Colonic mucosa (tissue), 4 donors: Measurements from ENCODE around the gene UBE3C. TPM values are rescaled to one million over a fixed set of nuclear protein-coding genes. Genes with fewer than 3 reads are reported as not detected.

Experiments
- DNase-seq: peaks from one replicate; pipeline ENCODE4 v3.0.0-alpha.2; 2020
- H3K27ac ChIP-seq: fragments of 200-600 bp; one replicate; pipeline ENCODE4 v1.8.0; 2021
- H3K27me3 ChIP-seq: fragments of 200-600 bp; one replicate; pipeline ENCODE4 v1.8.0; 2021
- H3K36me3 ChIP-seq: fragments of 200-600 bp; one replicate; pipeline ENCODE4 v1.8.0; 2021
- H3K4me1 ChIP-seq: fragments of 200-600 bp; one replicate; pipeline ENCODE4 v1.8.0; 2021; ENCODE audit warnings: mild to moderate bottlenecking
- H3K4me3 ChIP-seq: fragments of 200-600 bp; one replicate; pipeline ENCODE4 v1.8.0; 2021
- H3K9ac ChIP-seq, 2 donors: one replicate each; pipeline ENCODE4 v1.7.0; 2013; ENCODE audit warnings: control low read depth in 2 of 2, low read depth in 2 of 2, low read length in 2 of 2
- H3K9me3 ChIP-seq: fragments of 200-600 bp; one replicate; pipeline ENCODE4 v1.8.0; 2021
- CTCF ChIP-seq: fragments of 200-600 bp; IDR thresholded peaks from one replicate; pipeline ENCODE4 v1.8.0; 2022; ENCODE audit warnings: antibody characterized with exemption, mild to moderate bottlenecking
- intact Hi-C: fragments of 100-400 bp; cut with DNase I; formaldehyde crosslinking; loops from one replicate; pipeline ENCODE4 v1.14.1; 2022
- total RNA-seq, 2 donors: library from RNA; stranded (reverse); fragmentation: NEBNext Ultra II Directional in 1 of 2; extraction: Animal tissue kit (Norgen Biotek cat#: 25700) in 1 of 2; gene quantifications; one replicate each; pipeline ENCODE4 v1.2.1, GENCODE V29; 2021
- donor health status: healthy.
- donor health status: DM: no; HTN: no; CAD: no.
- donor health status: DM: no; HTN: no; CAD: no.

Gene UBE3C
- total RNA-seq, 2 donors from 2014 or later: 50.9 to 60.7 TPM

GRCh38 chr7:157160433-157160832 is 21.7 kb downstream of the UBE3C start:
- DNase-seq: no peak
- Histone ChIP-seq H3K9ac (no peak overlapping the region), H3K27ac (no peak overlapping the region), H3K9me3 (no peaks in the 10 kb centered on the region), H3K4me3 (no peak overlapping the region), H3K4me1 (no peaks in the 10 kb centered on the region), H3K36me3 (no peaks in the 10 kb centered on the region), H3K27me3 (no peaks in the 10 kb centered on the region)
- intact Hi-C loops: no loop called here
- TF ChIP-seq CTCF: no peak

- H3K27ac ChIP-seq: no peak overlapping the region
- no peak for TF ChIP-seq CTCF
- DNase-seq: no peak
- no peak overlapping the region for H3K9ac ChIP-seq
- H3K27me3 ChIP-seq: no peaks in the 10 kb centered on the region
- no peaks in the 10 kb centered on the region for H3K36me3 ChIP-seq
- H3K4me1 ChIP-seq: no peaks in the 10 kb centered on the region
- no peak overlapping the region for H3K4me3 ChIP-seq
- intact Hi-C loops: no loop called here
- H3K9me3 ChIP-seq: no peaks in the 10 kb centered on the region
Measured at GRCh38 chr7:157165987-157166386, 27.3 kb downstream of the UBE3C start.

- H3K9me3 ChIP-seq: no peaks in the 10 kb centered on the region
- no peak overlapping the region for H3K27ac ChIP-seq
- H3K4me3 ChIP-seq: no peak overlapping the region
- no peak for TF ChIP-seq CTCF
- no peak for DNase-seq
- no peaks in the 10 kb centered on the region for H3K27me3 ChIP-seq
- no peaks in the 10 kb centered on the region for H3K36me3 ChIP-seq
- no peak overlapping the region for H3K9ac ChIP-seq
- intact Hi-C loops: no loop called here
- no peaks in the 10 kb centered on the region for H3K4me1 ChIP-seq
Measured at GRCh38 chr7:157168571-157168970, 29.8 kb downstream of the UBE3C start.

- H3K9me3 ChIP-seq: no peaks in the 10 kb centered on the region
- H3K4me3 ChIP-seq: no peak overlapping the region
- no peak for DNase-seq
- intact Hi-C loops: no loop called here
- H3K4me1 ChIP-seq: no peaks in the 10 kb centered on the region
- H3K27me3 ChIP-seq: no peaks in the 10 kb centered on the region
- no peak overlapping the region for H3K9ac ChIP-seq
- H3K36me3 ChIP-seq: peaks cover 15% of the 10 kb centered on the region
- TF ChIP-seq CTCF: no peak
- no peak overlapping the region for H3K27ac ChIP-seq
Measured at GRCh38 chr7:157176771-157177170, 38.0 kb downstream of the UBE3C start.

- DNase-seq: no peak
- Histone ChIP-seq H3K4me3 (no peak overlapping the region), H3K9me3 (no peaks in the 10 kb centered on the region), H3K36me3 (peaks cover 15% of the 10 kb centered on the region), H3K9ac (no peak overlapping the region), H3K27ac (no peak overlapping the region), H3K4me1 (no peaks in the 10 kb centered on the region), H3K27me3 (no peaks in the 10 kb centered on the region)
- intact Hi-C loops: no loop called here
- no peak for TF ChIP-seq CTCF
Measured at GRCh38 chr7:157177333-157177982, 38.7 kb downstream of the UBE3C start.
